WTC11 (cell line): ENCODE measurements around the gene ATP9B. TPM values are rescaled to one million over a fixed set of nuclear protein-coding genes. Genes with fewer than 3 reads are reported as not detected.

ENCODE experiments used
- ATAC-seq: fragments of 200-7000 bp; cut with Tn5 transposase; 2 replicates; pipeline ENCODE4 v1.10.0; 2021; ENCODE audit warnings: mild to moderate bottlenecking, moderate library complexity
- CTCF ChIA-PET: fragments of 300-600 bp; sonication (Branson Sonifier 250); formaldehyde crosslinking; loops from one replicate; lab custom pipeline; 2021; ENCODE audit warnings: antibody characterized with exemption; lab: Charles Lee
- POLR2A ChIA-PET: fragments of 350-600 bp; sonication (Branson Sonifier 250); formaldehyde crosslinking; loops from one replicate; lab custom pipeline; 2021; ENCODE audit warnings: antibody characterized with exemption; lab: Charles Lee
- DNase-seq: peaks from one replicate; pipeline ENCODE4 v3.0.0; 2021; ENCODE audit warnings: low spot score
- H3K27ac Mint-ChIP-seq: 2 replicates; pipeline ENCODE4 v1.8.0; 2021; ENCODE audit warnings: mixed read lengths
- H3K27me3 Mint-ChIP-seq: 2 replicates; pipeline ENCODE4 v1.8.0; 2021; ENCODE audit warnings: low read depth, mild to moderate bottlenecking, moderate library complexity, mixed read lengths
- H3K36me3 Mint-ChIP-seq: 2 replicates; pipeline ENCODE4 v1.8.0; 2021; ENCODE audit warnings: mixed read lengths
- H3K4me1 Mint-ChIP-seq: 2 replicates; pipeline ENCODE4 v1.8.0; 2022; ENCODE audit warnings: mixed read lengths
- H3K4me3 Mint-ChIP-seq: 2 replicates; pipeline ENCODE4 v1.8.0; 2021; ENCODE audit warnings: mild to moderate bottlenecking, moderate library complexity, mixed read lengths
- H3K9me3 Mint-ChIP-seq: 2 replicates; pipeline ENCODE4 v1.8.0; 2021; ENCODE audit warnings: mixed read lengths
- ATF2 ChIP-seq: sonication (generic); formaldehyde crosslinking; IDR thresholded peaks from 2 replicates; pipeline ENCODE4 v1.8.1; 2022; ENCODE audit warnings: low read depth, missing genetic modification reagents, borderline replicate concordance
- ATF6 ChIP-seq: sonication (generic); formaldehyde crosslinking; IDR thresholded peaks from 2 replicates; pipeline ENCODE4 v1.8.1; 2023; ENCODE audit warnings: mild to moderate bottlenecking, missing genetic modification reagents
- ELF4 ChIP-seq: sonication (generic); formaldehyde crosslinking; IDR thresholded peaks from 2 replicates; pipeline ENCODE4 v1.8.1; 2022; ENCODE audit warnings: low read depth, mild to moderate bottlenecking, moderate library complexity, missing genetic modification reagents
- GABPB1 ChIP-seq: sonication (generic); formaldehyde crosslinking; IDR thresholded peaks from 2 replicates; pipeline ENCODE4 v1.8.1; 2023; ENCODE audit warnings: mild to moderate bottlenecking, missing genetic modification reagents
- HMGA2 ChIP-seq: fragments of 250-450 bp; sonication (Bioruptor Pico); IDR thresholded peaks from 2 replicates; pipeline ENCODE4 v1.4.0; 2021; ENCODE audit warnings: mild to moderate bottlenecking, moderate library complexity
- IRF2 ChIP-seq: sonication (generic); formaldehyde crosslinking; IDR thresholded peaks from 2 replicates; pipeline ENCODE4 v1.8.0; 2022; ENCODE audit warnings: low read depth, missing genetic modification reagents, borderline replicate concordance
- JUN ChIP-seq: sonication (generic); formaldehyde crosslinking; IDR thresholded peaks from 2 replicates; pipeline ENCODE4 v1.8.0; 2023; ENCODE audit warnings: mild to moderate bottlenecking, missing genetic modification reagents
- NFATC4 ChIP-seq: fragments of 250-450 bp; sonication (Bioruptor Pico); IDR thresholded peaks from 2 replicates; pipeline ENCODE4 v1.9.0; 2021; ENCODE audit warnings: mild to moderate bottlenecking
- NR2C2 ChIP-seq: sonication (generic); formaldehyde crosslinking; IDR thresholded peaks from 2 replicates; pipeline ENCODE4 v1.8.0; 2022; ENCODE audit warnings: mild to moderate bottlenecking, missing genetic modification reagents
- RELA ChIP-seq: sonication (generic); formaldehyde crosslinking; IDR thresholded peaks from 2 replicates; pipeline ENCODE4 v1.8.1; 2022; ENCODE audit warnings: missing genetic modification reagents, mild to moderate bottlenecking, borderline replicate concordance
- SMAD4 ChIP-seq: sonication (generic); formaldehyde crosslinking; IDR thresholded peaks from 2 replicates; pipeline ENCODE4 v1.8.0; 2022; ENCODE audit warnings: mild to moderate bottlenecking, missing genetic modification reagents
- ZNF232 ChIP-seq: sonication (generic); formaldehyde crosslinking; IDR thresholded peaks from 2 replicates; pipeline ENCODE4 v1.8.0; 2022; ENCODE audit warnings: mild to moderate bottlenecking, missing genetic modification reagents
- ZNF532 ChIP-seq: fragments of 250-450 bp; sonication (Bioruptor Pico); IDR thresholded peaks from 2 replicates; pipeline ENCODE4 v1.9.0; 2021; ENCODE audit warnings: mild to moderate bottlenecking, borderline replicate concordance
- total RNA-seq: library from RNA; stranded (reverse); gene quantifications from 3 replicates; pipeline ENCODE4 v1.2.3, GENCODE V29; 2021
- TF ChIP-seq, protein P1 (sequence below): fragments of 250-450 bp; sonication (Bioruptor Pico); IDR thresholded peaks from 2 replicates; pipeline ENCODE4 v1.8.0; 2021; ENCODE audit warnings: mild to moderate bottlenecking
- TF ChIP-seq, protein P2 (sequence below): sonication (generic); formaldehyde crosslinking; IDR thresholded peaks from 2 replicates; pipeline ENCODE4 v1.8.1; 2023; ENCODE audit warnings: mild to moderate bottlenecking, missing genetic modification reagents
- TF ChIP-seq, protein P3 (sequence below): fragments of 250-450 bp; sonication (Bioruptor Pico); IDR thresholded peaks from 2 replicates; pipeline ENCODE4 v1.9.0; 2021; ENCODE audit warnings: mild to moderate bottlenecking

ATP9B gene
- total RNA-seq, 1 experiment from 2014 or later = 19.0 TPM

DNA sequence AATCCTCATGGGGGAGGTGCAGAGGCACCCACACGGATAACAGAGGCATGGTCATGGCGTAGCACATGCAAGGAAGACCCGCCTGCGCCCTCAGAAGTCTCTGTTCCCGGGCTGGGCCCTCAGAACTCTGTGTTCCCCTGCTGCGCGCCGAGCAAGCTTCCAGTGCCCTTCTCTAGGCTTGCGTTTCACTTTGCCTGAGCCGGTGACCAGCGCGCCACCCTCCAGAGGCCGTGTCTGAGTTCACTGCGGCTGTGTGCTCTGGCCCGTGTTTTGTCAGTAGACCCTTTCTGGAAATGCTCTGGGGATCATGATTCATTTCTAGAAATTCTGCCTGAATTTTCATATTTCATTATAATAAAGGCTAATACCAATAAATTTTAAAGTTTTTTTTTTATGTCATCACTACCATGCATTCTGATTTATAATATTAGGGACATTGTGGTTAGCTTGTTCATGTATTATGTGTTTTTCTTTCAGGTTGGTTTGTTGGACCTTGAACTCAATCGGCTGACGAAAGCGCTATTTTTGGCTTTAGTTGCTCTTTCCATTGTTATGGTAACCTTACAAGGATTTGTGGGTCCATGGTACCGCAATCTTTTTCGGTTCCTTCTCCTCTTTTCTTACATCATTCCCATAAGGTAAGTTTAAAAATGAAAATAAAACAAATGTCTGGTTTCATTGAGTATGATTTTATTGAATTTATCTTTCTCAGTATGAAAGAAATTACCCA lies 183.9 kb downstream of the ATP9B start:
- no peaks in the 10 kb centered on the region for H3K9me3 Mint-ChIP-seq

GRCh38 chr18:79257480-79257879 lies 188.3 kb downstream of the ATP9B start:
- TF ChIP-seq GABPB1 (CRISPR knock-in tag) (no peak), ATF6 (no peak), ELF4 (no peak), NR2C2 (CRISPR knock-in tag) (no peak), RELA (CRISPR knock-in tag) (no peak), JUN (no peak), ZNF232 (CRISPR knock-in tag) (no peak), ATF2 (no peak), ZNF532 (CRISPR knock-in tag) (no peak), HMGA2 (CRISPR knock-in tag) (no peak)
- TF ChIP-seq, protein P1, sequence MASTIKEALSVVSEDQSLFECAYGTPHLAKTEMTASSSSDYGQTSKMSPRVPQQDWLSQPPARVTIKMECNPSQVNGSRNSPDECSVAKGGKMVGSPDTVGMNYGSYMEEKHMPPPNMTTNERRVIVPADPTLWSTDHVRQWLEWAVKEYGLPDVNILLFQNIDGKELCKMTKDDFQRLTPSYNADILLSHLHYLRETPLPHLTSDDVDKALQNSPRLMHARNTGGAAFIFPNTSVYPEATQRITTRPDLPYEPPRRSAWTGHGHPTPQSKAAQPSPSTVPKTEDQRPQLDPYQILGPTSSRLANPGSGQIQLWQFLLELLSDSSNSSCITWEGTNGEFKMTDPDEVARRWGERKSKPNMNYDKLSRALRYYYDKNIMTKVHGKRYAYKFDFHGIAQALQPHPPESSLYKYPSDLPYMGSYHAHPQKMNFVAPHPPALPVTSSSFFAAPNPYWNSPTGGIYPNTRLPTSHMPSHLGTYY (CRISPR knock-in tag) = no peak
- TF ChIP-seq, protein P2, sequence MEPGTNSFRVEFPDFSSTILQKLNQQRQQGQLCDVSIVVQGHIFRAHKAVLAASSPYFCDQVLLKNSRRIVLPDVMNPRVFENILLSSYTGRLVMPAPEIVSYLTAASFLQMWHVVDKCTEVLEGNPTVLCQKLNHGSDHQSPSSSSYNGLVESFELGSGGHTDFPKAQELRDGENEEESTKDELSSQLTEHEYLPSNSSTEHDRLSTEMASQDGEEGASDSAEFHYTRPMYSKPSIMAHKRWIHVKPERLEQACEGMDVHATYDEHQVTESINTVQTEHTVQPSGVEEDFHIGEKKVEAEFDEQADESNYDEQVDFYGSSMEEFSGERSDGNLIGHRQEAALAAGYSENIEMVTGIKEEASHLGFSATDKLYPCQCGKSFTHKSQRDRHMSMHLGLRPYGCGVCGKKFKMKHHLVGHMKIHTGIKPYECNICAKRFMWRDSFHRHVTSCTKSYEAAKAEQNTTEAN (CRISPR knock-in tag) = no peak
- TF ChIP-seq, protein P3, sequence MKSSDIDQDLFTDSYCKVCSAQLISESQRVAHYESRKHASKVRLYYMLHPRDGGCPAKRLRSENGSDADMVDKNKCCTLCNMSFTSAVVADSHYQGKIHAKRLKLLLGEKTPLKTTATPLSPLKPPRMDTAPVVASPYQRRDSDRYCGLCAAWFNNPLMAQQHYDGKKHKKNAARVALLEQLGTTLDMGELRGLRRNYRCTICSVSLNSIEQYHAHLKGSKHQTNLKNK (CRISPR knock-in tag) = no peak
- TF ChIP-seq, all 79 proteins: peak for 0
- ChIA-PET POLR2A (no interaction called here), CTCF (no interaction called here)
- Mint-ChIP-seq H3K27me3 (no peaks in the 10 kb centered on the region), H3K4me3 (no peak overlapping the region), H3K9me3 (no peaks in the 10 kb centered on the region), H3K4me1 (peaks cover 12% of the 10 kb centered on the region), H3K36me3 (no peaks in the 10 kb centered on the region; the same call in 1 of the 2 replicates), H3K27ac (no peak overlapping the region)
- no peak for DNase-seq
- no peak for ATAC-seq

More for the DNA sequence above, 183.9 kb downstream of the ATP9B start:
- Mint-ChIP-seq H3K4me3 (no peak overlapping the region), H3K36me3 (no peaks in the 10 kb centered on the region), H3K4me1 (peaks cover 15% of the 10 kb centered on the region; the same call in 1 of the 2 replicates), H3K27ac (peak overlapping the region; percentile 76)
- DNase-seq = no peak
- ChIA-PET CTCF (no interaction called here), POLR2A (no interaction called here)
- ATAC-seq = no peak
- TF ChIP-seq NFATC4 (no peak), IRF2 (CRISPR knock-in tag) (no peak), SMAD4 (CRISPR knock-in tag) (no peak)
- TF ChIP-seq, all 79 proteins: peak for 0
- H3K27me3 Mint-ChIP-seq = no peaks in the 10 kb centered on the region
